HG03571 (cell line): Measurements from ENCODE around the gene USP53.
A peak's percentile ranks its signal among the peaks of the same experiment; 100 is the strongest.
"Not testable (repeated sequence)": the region's sequence is repeated elsewhere in the genome, so short reads cannot be mapped to it uniquely, and the experiment has no call there.

Experiments
- ATAC-seq: cut with Tn5 transposase; IDR thresholded peaks from one replicate; pipeline ENCODE4 v1.9.1; 2021; ENCODE audit not compliant: unreplicated experiment

USP53 gene

DNA sequence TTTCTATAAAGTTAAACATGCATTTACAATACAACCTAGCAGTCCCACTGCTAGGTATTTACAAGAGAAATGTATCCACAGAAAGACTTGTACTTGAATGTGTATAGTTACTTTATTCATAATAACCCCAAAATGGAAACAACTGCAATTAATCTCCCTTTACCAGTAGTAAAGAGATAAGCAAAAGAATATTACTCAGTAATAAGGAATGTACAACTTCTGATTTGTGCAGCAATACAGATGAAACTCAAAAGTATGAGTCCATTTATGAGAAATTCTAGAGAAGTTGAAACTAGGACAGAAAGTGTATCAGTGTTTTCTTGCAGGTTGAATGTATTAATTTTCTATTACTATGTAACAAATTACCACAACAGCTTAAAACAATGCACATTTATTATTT lies 15.2 kb downstream of the USP53 start:
- no peak for ATAC-seq

DNA sequence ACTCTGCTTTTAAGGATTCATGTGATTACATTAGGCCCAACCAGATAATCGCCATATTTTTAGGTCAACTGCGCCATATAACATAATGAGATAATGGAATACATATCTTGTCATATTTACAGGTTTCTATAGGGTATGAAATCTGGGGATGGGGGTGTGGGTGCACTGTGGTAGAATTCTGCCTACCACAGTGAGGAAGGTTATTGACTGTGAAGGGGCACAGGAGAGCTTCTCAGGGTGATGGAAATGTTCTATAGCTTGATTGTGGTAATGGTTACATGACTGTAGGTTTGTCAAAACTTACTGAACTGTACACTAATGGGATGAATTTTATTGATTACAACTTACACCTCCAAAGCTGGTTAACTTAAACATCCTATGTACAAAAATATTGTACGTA lies 15.9 kb downstream of the USP53 start:
- ATAC-seq, result no peak

DNA sequence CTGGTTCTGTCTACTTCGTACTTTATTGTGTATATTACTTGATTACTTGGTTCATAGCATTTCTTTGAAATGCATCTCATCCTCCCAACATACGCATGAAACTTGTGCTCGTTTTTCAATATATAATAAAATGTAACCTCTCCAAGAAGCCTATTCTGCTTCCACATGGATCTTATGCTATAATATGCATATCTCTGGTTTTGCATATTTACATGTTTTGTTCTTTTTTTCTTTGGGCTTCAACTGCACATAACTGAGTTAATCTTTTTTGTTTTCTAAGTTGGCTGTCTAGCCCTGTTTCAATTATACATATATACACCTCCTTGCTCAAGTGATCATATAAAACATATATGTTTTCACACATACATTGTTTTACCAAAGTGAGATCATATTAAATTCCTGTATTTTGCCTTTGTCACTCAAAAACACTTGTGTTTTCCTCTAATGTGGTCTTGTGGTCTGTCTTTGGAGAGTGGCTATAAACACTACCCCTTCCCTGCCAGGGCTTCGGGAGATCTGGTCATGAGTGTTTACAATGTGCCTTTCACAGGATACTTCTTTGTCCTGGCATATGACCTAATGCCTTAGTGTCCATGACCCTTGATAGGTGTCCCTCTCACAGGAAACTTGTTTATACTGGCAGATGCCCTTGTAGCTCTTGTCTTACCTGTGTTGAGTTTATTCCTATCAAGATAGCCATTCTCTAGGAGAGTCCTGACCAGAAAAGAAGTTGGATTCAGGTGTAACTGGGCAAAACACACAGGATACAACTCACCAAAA lies 17.6 kb downstream of the USP53 start:
- ATAC-seq, result no peak

DNA sequence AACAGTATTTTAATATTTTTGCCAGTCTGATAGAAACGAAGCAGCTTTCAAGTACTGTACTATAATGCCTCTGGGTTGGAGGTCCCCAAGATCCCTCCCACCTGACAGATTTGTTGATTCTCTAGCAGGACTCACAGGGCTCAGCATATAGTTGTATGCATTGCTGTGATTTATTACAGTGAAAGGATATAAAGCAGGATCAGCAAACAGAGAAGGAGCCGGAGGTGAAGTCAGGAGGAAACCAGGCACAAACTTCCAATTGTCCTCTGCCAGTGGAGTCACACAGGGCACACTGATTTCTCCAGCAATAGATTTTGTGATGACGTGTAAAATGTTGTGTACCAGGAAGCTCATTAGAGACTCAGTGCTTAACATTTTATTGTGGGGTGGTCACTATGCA lies 19.0 kb downstream of the USP53 start:
- ATAC-seq, result no peak

DNA sequence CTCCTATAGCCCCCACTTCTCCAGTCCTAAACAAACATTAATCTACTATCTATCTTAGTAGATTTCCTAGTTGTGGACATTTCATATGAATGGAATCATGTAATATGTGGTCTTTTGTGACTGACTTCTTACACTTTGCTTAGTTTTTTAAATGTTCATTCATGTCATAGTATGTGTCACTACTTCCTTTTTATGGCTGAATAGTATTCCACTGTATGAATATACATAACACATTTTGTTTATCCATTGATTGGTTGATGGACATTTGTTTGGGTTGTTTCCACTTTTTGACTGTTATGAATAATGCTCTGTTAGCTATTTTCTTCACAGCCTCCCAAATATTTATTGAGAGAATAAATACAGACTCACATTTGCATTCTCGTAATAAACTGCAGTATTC lies 19.8 kb downstream of the USP53 start:
- ATAC-seq, result no peak

DNA sequence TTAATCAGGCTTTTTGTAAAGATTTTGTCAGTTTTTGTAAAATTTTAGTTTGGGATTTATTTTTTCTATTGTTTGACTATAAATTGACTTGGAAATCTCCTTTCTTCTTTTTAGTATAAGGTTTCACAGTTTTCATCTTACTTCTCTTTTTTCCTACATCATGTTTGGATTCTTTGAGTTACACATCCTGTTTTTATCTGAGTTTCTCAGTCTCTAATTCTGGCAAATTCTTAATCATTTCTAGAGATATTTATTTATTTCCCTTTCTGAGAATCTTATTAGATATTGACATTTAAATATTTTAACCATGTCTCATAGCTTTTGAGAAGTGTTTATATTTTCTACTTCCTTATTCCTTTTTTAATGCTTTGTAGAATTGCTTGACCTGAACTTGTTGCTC lies 20.7 kb downstream of the USP53 start:
- no peak for ATAC-seq

DNA sequence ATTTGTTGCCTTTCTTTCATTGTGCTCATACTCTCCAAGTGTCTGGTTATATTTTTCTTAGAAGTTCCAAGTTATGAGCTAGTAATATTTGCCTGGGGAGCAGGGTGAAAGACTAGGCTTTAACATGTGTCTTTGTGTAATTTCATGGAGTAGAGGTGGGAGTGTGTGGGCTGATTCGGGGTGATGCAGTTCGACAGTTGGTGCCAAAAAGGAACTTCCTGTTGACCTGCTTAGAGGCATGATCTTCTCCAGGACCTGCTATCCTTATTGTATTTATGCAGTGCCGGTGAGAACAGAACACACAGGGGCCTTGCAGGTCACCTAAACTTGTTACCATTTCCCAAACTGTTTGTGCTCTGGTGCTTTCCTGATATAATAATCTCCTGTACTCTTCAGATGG lies 21.2 kb downstream of the USP53 start:
- no peak for ATAC-seq

DNA sequence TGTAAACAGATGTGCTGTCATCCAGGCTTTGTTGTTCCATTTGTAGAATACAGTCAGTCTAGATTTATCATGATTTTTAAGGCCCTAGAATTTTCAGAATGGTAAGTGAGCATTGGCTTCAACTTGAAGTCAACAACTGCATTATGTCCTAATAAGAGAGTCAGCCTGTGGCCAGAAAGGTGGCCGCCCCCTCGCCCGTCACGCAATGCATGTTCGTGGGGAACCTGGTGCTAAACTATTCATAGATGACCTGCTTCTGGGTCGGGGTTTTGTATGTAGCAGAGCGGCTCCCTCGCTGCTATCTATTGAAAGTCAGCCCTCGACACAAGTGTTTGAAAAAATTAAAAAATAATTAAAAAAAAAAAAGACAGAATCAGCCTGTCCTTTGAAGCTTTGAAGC lies 24.7 kb downstream of the USP53 start:
- no peak for ATAC-seq

DNA sequence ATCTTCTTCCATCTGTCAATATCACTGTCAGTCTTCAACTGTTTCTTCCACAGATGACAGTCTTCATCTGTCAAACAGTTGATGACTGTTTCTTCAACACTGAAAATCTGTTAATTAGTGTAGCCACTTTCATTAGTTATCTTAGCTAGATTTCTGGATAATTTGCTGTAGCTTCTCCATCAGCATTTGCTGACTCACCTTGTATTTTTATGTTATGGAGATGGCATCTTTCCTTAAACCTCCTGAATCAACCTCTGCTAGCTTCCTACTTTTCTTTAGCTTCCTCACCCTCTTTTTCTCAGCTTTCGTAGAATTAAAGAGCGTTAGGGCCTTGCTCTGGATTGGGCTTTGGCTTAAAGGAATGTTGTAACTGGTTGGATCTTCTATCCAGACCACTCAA lies 25.1 kb downstream of the USP53 start:
- no peak for ATAC-seq

DNA sequence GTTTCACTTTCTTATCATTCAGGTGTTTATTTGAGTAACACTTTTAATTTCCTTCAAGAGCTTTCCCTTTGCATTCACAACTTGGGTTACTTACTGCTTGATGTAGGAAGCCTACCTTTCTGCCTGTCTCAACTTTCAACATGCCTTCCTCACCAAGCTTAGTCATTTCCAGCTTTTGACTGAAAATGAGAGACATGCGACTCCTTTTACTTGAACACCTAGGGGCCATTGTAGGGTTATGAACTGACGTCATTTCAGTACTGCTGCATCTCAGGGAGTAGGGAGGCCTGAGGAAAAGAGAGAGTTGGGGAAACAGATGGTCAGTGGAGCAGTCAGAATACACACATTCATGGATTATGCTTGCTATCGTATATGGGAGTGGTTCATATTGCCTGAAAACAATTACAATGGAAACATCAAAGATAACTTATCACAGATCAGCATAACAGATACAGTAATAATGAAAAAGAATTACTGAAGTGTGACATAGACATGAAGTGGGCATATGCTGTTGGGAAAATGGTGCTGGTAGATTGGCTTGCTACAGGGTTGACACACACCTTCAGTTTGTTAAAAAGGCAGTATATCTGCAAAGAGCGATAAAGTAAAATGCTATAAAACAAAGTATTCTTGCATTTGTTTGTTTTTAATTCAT lies 25.7 kb downstream of the USP53 start:
- peak; percentile 98 for ATAC-seq

DNA sequence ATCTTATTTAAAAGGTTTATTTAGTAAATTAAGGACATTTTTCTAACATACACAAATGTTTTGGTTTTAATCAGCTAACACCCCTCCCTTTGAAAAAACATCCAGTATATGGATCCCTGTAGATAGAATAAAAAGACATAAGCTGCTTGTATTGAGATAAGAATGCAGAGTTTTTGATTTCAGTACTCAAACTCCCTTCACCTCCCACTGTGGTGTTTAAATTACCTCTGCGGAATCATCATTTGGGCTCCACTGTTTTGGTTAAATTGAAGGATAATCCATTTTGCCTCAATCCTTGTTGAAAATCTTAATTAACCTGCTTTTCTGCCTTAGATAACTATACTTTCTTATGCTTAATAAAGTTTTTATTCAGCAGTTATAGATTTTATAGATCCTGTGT lies 27.6 kb downstream of the USP53 start:
- ATAC-seq, result no peak

DNA sequence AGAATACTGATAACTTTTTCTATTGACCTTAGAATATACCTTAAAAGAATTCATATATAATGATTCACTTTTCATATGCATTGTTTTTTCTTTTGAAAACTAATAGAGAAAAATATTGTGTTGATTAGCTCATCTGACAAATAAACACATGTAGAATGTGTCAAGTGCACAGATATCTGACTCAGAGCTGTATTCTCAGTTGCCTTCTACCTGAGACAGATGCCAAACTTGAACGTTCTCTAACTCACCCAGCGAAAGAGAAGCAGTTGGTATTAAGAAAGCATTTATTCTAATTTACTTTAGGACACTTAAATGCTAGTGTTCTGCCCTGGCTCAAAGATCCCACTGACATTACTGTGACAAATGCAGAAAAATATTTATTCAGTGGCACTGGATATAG lies 28.1 kb downstream of the USP53 start:
- no peak for ATAC-seq

DNA sequence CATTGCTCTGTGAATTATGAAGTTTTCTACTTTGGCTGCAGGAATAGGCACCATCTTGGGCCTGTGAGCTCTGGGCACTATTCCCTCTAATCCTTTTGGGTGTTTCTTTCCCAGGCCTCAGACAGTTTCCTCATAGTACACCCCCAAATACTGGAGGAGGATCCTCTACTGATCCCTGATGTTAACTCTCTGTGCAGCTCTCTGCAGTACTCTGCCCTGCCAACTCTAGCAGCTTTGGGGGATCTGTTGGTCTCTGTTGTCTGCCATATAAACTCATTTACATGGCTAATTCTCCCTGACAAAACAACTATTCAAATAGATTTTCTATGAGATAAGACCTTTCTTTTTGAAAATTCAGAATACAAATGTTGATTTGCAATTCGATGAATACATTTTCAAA lies 29.9 kb downstream of the USP53 start:
- no peak for ATAC-seq

DNA sequence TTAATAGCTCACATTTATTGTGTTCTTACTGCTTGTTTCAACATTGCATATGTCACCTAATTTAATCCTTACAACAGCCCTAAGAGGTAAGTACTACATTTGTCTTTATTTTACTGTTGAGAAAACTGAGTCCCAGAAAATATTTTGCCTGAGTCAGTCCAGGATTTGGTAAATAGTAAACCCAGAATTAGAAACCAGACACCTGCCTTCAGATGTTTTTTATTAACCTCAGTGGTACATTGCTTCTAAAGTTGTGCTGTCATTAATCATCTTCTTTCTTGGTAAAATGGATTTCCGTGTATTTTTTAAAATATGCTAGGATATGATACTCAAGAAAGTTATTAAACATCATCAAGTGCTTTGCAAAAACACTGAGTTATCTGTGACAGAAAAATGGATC lies 31.4 kb downstream of the USP53 start:
- ATAC-seq, result no peak

DNA sequence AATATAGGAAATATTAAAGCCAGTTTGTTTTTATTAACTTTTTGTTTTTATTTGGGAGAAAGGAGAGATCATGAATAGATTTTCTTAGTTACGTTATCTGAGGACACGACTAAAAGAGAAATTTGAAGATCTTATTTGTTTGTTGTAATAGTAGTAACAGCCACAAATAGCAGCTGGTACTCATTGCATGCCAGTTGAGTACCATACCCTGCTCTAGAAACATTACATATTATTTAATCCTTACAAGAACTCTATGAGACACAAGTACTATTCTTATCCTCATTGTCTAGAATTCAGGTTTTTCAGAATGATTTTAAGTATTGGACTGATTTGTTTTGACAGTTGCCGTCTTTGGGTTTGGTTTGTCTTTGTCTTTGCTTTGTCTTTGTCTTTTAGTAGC lies 31.8 kb downstream of the USP53 start:
- no peak for ATAC-seq

DNA sequence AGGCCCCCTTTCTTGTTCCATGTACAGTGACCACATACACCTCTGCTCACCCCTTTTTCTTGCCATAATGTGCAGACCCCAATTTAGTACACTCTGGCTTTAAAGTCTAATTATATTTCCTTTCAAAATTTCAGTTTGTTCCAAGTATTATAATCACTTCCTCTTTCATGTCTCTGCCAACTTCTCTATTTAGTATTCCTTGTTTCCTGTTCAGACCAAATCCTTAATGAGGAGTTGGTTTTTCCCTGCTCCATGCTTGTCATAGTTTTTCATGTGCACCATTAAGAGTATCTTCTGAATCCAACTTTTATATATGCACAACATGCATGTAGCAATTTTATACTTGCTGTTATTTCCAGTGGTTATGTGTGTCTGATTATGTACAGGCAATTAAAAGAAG lies 32.3 kb downstream of the USP53 start:
- no peak for ATAC-seq

DNA sequence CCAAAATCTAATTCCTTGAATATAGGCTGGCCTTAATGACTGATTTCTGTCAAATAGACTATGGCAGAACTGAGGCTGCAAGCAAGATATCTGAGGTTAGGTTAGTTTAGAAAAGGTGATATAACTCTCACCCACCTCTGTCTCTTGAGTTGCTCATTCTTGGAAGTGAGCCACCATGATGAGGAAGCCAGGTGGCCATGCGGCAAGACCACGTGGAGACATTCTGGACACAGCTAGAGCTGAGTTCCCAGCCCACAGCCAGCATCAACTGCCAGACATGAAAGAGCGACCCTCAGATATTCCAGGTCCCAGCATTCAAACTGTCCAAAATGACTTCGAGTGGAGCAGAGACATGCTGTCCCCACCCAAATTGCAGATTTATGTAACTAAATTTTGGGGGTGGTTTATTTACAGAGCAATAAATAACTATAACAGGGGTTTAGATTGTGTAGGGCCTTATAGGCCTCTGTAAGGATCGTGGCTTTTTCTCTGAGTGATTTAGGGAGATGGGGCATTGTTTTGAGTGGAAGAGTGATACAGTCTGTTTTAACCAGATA lies 33.7 kb downstream of the USP53 start:
- ATAC-seq, result no peak

DNA sequence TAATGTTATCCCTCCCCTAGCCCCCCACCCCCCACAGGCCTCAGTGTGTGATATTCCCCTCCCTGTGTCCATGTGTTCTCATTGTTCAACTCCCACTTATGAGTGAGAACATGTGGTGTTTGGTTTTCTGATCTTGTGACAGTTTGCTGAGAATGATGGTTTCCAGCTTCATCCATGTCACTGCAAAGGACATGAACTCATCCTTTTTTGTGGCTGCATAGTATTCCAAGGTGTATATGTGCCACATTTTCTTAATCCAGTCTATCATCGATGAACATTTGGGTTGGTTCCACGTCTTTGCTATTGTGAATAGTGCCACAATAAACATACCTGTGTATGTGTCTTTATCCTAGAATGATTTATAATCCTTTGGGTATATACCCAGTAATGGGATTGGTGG lies 38.5 kb downstream of the USP53 start:
- ATAC-seq, result not testable (repeated sequence)

DNA sequence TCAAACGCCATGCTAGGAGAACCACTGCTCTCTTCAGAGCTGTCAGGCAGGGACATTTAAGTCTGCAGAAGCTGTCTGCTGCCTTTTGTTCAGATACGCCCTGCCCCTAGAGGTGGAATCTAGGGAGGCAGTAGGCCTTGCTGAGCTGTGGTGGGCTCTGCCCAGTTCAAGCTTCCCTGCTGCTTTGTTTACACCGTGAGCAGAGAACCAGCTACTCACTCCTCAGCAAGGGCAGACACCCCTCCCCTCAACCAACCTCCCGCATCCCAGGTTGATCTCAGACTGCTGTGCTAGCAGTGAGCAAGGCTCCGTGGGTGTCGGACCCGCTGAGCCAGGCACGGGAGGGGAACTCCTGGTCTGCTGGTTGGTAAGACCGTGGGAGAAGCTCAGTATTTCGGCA lies 42.7 kb downstream of the USP53 start:
- not testable (repeated sequence) for ATAC-seq

DNA sequence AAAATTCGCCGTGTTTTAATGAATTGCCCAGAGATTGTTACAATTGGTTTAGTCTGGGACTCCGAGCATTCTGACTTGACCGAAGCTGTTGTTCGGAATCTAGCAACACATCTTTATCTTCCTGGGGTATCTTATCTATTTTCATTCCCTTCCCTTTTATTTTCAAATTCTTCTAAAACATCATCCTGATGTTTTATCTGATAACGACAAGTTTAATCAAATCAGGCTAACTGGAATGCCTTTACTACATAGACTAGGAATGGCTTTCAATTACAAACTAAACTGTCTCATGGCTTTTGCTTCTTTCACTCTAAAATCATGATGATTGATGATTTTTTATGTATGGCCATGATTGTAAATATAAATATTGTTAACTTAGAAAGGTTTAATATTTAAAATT lies 48.0 kb downstream of the USP53 start:
- no peak for ATAC-seq

DNA sequence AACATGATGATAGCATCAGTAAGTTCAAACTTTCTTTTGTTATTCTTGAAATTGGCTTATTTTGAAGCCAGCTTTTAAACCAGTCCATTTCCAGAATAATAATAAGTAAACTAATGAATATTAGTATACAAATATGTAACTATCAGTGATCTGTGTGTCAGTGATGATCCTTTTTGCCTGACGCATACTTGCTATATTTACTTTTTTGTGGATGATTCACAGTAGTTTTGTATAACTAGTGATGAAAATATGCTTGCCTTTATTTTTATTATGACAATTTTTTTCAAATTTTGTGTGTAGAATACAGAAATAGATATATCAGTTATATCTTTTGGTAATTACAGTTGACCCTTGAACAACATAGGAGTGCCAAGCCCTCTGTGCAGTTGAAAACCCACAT lies 49.5 kb downstream of the USP53 start:
- no peak for ATAC-seq

DNA sequence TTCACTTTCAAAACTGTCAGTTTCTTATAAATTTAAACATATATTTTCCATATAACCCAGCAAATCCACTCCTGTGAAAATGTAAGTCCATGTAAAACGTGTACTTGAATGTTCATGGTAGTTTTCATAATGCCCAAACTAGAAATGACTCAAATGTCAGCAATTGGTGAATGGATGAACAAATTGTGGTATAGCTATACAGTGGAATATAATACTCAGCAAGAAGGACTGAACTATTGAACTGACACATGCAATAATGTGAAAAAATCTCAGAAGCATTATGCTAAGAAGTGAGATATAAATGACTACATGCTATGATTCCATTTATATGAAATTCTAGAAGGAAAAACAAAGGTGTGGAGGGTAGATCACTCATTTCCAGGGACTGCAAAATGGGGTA lies 52.2 kb downstream of the USP53 start:
- no peak for ATAC-seq

DNA sequence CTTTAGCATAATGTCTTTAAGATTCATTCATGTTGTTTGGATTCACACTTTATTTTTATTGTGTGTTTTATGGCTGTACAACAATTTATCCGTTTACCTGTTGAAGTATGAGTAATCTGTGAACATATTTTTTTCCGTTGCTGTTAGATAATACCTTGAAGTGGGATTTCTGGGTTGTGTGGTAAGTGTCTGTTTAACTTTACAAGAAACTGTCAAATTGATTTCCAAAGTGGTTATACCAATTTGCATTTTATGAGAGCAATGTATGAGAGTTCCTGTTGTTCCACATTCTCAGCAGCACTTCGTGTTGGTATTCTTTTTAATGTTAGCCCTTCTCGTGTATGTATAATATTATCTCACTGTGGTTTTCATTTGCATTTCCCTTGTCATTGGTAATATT lies 53.6 kb downstream of the USP53 start:
- no peak for ATAC-seq
